ENCODE measurements around the gene FRYL.

- no peak for TF ChIP-seq POLR2AphosphoS5 (IDR thresholded peaks at IDR 0.05; ENCODE audit: low read depth, low read length)
- no peak for TF ChIP-seq TAF1 (IDR thresholded peaks at IDR 0.05; ENCODE audit: borderline replicate concordance, insufficient read depth, low read length)
- no peak for TF ChIP-seq REST (IDR thresholded peaks at IDR 0.05; ENCODE audit: insufficient read depth in 1 of 2, low read depth in 2 of 2, low read length in 2 of 2)
- TF ChIP-seq SIN3A (IDR thresholded peaks at IDR 0.05; ENCODE audit: borderline replicate concordance, insufficient read depth, low read length), result no peak
- no peak for TF ChIP-seq FOXP2 (optimal IDR thresholded peaks at IDR 0.05; ENCODE audit: borderline replicate concordance, extremely low read depth, extremely low read length, insufficient read depth)
These were observed 57.3 kb downstream of the FRYL start for GRCh38 chr4:48722509-48723446.
